22Rv1 (cell line): ENCODE measurements around the gene NEUROD1.
A peak's percentile ranks its signal among the peaks of the same experiment; 100 is the strongest.
"Not testable (repeated sequence)": the region's sequence is repeated elsewhere in the genome, so short reads cannot be mapped to it uniquely, and the experiment has no call there.

ENCODE experiments used
- H3K27ac ChIP-seq: fragments of 450-650 bp; 2 replicates; pipeline ENCODE4 v1.5.1; 2017
- CTCF ChIP-seq: fragments of 450-650 bp; IDR thresholded peaks from 2 replicates; pipeline ENCODE4 v1.5.1; 2017; ENCODE audit warnings: mild to moderate bottlenecking
- ZFX ChIP-seq: fragments of 450-650 bp; IDR thresholded peaks from 2 replicates; pipeline ENCODE4 v1.6.1; 2017; ENCODE audit warnings: antibody characterized with exemption, borderline replicate concordance

The NEUROD1 gene

GRCh38 chr2:181680055-181680936 lies at the start of gene NEUROD1:
Gene NEUROD1 (minus strand): TSS chr2:181680517. CDS start chr2:181678860, 1,657 bp downstream.
- no peak for TF ChIP-seq CTCF
- TF ChIP-seq ZFX = no peak

GRCh38 chr2:181725476-181725875 lies 45.2 kb upstream of the NEUROD1 start:
- no peak overlapping the region for H3K27ac ChIP-seq

More at GRCh38 chr2:181680055-181680936, at the start of gene NEUROD1:
- no peak within 1 kb of the TSS for H3K27ac ChIP-seq

DNA sequence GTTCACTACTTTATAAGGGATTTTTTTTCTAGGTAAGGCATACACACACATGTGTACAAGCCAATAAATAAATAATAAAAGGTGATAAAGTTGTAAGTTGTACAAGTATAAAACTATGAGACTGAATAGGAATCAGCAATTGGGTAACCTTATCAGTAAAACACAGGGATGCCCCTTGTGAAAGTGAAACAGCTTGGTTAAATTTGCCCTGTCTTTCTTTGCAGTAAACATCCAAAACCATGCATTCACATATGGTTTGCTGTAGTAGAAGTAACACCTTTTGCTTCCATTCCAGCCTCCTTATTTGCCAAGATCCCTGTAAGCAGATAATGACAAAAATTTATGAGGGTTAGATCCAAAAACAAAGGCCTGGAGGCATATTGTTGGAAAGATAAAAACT lies 44.3 kb upstream of the NEUROD1 start:
- TF ChIP-seq ZFX (no peak), CTCF (no peak)

More at GRCh38 chr2:181725476-181725875, 45.2 kb upstream of the NEUROD1 start:
- TF ChIP-seq ZFX (no peak), CTCF (no peak)

GRCh38 chr2:181723731-181724130 lies 43.4 kb upstream of the NEUROD1 start:
- no peak for TF ChIP-seq CTCF
- H3K27ac ChIP-seq = no peak overlapping the region

More for the DNA sequence above, 44.3 kb upstream of the NEUROD1 start:
- H3K27ac ChIP-seq = no peak overlapping the region

- H3K27ac ChIP-seq = no peak overlapping the region
- no peak for TF ChIP-seq ZFX
- TF ChIP-seq CTCF = peak; percentile 76
Measured at GRCh38 chr2:181715033-181715630, 34.8 kb upstream of the NEUROD1 start.

GRCh38 chr2:181711051-181711450 lies 30.7 kb upstream of the NEUROD1 start:
- H3K27ac ChIP-seq = not testable (repeated sequence)

DNA sequence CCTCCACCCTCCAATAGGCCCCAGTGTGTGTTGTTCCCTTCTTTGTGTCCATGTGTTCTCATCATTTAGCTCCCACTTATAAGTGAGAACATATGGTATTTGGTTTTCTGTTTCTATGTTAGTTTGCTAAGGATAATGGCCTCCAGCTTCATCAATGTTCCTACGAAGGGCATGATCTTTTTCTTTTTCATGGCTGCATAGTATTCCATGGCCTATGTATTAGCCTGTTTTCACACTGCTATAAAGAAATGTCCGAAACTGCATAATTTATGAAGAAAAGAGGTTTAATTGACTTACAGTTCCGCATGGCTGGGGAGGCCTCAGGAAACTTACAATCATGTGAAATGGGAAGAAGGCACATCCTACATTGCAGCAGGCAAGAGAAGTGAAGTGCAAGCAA lies 22.2 kb upstream of the NEUROD1 start:
- H3K27ac ChIP-seq = not testable (repeated sequence)

DNA sequence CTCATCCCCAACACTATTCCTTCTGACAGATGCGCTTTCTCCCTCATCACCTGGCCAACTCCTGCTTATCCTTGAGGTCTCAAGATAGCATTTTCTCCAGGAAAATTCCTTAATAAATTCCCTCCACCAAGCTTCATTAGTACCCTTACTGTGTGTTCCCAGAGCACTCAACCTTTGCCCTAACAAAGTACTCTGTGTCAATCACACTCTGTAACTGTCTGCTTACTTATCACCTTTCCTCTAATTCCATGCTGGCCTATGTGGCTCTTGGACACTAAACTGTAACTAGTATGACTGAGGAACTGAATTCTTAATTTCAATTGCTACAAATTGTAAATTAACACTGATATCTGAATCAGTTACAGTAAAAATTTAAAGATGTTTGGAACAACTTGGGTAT lies 17.9 kb upstream of the NEUROD1 start:
- no peak for TF ChIP-seq CTCF
- TF ChIP-seq ZFX = no peak

More for the DNA sequence above, 17.9 kb upstream of the NEUROD1 start:
- H3K27ac ChIP-seq = no peak overlapping the region
